ENCODE measurements around the gene C5.
"Not testable (repeated sequence)": the region's sequence is repeated elsewhere in the genome, so short reads cannot be mapped to it uniquely, and the experiment has no call there.

The C5 gene

DNA sequence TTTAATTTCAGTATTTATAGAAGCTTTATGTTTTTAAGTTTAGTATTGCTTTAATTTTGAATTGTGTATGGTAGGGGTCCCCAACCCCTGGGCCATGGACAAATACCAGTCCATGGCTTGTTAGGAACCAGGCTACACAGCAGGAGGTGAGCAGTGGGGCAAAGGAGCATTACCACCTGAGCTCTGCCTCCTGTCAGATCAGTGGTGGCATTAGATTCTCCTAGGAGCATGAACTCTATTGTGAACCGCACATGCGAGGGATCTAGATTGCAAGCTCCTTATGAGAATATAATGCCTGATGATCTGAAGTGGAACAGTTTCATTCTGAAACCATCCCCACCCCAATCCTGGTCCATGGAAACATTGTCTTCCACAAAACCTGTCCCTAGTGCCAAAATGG is 1.9 kb downstream of the C5 start:
- DNase-seq, result no peak

DNA sequence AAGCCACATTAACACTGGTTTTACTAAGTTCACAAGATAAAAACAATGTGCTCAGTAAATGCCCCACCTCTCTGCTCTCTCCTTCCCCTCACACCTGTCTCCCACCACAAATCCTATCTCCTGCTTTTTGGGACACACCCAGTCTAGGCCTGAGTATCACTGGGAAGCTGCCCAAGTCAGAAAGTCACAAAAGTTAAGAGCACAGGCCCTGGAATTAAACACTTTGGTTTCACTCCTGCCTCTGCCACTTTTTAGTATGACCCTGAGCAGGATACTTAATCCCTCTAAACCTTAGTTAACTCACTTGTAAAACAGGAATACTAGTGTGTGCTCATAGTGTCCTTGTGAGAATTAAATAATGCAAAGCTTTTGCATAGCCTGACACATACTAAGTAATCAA is 11.3 kb downstream of the C5 start:
- no peak for DNase-seq

GRCh38 chr9:121038362-121038761 is 11.7 kb downstream of the C5 start:
- no peak for DNase-seq

DNA sequence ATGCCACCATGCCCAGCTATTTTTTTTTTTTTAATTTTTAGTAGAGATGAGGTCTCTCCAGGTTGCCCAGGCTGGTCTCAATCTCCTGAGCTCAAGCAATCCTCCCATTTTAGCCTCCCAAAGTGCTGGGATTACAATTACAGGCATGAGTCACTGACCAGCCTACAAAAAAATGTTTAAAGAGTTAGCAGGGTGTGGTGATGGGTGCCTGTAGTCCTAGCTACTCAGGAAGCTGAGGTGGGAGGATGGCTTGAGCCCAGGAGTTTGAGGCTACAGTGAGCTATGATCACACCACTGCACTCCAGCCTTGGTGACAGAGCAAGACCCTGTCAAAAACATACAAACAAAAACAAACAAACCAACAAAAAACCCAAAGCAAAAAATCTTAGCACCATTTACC is 14.4 kb downstream of the C5 start:
- DNase-seq, result not testable (repeated sequence)

GRCh38 chr9:121034529-121034928 is 15.5 kb downstream of the C5 start:
- DNase-seq, result no peak

- DNase-seq, result no peak
Measured at GRCh38 chr9:121029469-121029868, 20.6 kb downstream of the C5 start.

DNA sequence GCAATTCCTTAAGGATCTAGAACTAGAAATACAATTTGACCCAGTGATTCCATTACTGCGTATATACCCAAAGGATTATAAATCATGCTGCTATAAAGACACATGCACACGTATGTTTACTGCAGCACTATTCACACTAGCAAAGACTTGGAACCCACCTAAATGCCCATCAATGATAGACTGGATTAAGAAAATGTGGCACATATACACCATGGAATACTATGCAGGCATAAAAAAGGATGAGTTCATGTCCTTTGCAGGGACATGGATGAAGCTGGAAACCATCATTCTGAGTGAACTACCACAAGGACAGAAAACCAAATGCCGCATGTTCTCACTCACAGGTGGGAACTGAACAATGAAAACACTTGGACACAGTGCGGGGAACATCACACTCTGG is 21.8 kb downstream of the C5 start:
- not testable (repeated sequence) for DNase-seq

GRCh38 chr9:121026768-121027167 is 23.3 kb downstream of the C5 start:
- DNase-seq, result no peak

DNA sequence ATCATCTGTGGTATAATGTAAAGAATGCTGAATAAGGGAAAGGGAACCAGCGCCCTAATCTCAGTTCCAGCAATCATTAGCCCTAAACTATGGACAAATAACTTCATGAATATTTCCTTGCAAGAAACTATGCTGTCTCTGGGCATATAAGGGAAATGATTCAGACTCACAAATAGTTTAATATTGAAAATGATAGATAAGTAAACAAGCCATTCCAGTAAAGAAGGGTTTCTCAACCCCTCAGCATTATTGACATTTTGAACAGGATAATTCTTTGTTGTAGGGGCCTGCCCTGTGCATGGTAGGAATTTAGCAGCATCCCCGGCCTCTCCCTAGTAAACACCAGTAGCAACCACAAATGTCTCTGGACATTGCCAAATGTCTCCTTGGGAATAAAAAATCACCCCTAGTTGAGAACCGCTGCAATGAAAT is 23.8 kb downstream of the C5 start:
- no peak for DNase-seq

- no peak for DNase-seq
Measured at GRCh38 chr9:121024237-121024636, 25.8 kb downstream of the C5 start.

GRCh38 chr9:121023064-121023463 is 27.0 kb downstream of the C5 start:
- DNase-seq, result no peak

- no peak for DNase-seq
Measured at GRCh38 chr9:121021301-121021700, 28.8 kb downstream of the C5 start.

- no peak for DNase-seq
Measured at GRCh38 chr9:121019273-121019672, 30.8 kb downstream of the C5 start.

DNA sequence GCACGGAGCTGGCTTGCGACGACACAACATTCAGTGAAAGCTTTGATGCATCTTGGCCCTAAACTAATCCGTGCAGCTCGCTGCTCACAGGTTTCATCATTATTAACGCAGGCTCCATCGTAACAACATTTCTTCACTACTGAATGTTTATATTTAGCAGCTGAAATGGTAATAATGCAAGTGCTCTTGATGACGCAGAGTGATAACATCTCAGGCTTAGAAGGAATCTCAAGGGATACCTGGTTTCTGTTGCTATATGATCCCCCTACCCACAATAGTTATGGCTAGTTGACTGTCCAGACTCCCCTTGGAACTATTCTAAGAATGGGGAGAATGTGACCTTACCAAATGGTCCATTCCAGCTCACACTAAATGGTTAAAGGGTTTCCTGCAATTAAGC is 36.2 kb downstream of the C5 start:
- no peak for DNase-seq

GRCh38 chr9:121009650-121010049 is 40.4 kb downstream of the C5 start:
- peak; percentile 42 for DNase-seq

- DNase-seq, result no peak
Measured at GRCh38 chr9:120999317-120999716, 50.8 kb downstream of the C5 start.

- no peak for DNase-seq
Measured at GRCh38 chr9:120998111-120998510, 52.0 kb downstream of the C5 start.

- no peak for DNase-seq
Measured at GRCh38 chr9:120997502-120997901, 52.6 kb downstream of the C5 start.

GRCh38 chr9:120996409-120996808 is 53.7 kb downstream of the C5 start:
- no peak for DNase-seq

DNA sequence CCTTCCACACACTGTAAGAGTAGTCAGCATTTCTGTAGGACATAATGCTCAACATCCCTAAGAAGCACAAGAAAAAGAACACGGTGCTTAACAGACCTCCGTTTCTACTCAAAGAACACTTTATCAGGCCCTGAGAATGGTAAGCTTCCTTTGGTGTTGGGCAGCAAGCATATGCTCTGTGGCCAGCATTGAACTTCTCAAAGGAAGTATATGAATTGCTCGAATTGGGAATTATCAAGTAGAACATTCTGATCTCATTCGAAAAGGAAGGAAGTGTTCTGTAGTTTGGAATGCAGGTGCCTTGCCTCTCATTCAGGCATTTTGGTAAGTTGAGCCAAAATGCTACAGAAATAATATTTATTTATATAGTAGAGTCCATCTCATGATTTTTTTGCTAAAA is 61.0 kb downstream of the C5 start:
- DNase-seq, result no peak

DNA sequence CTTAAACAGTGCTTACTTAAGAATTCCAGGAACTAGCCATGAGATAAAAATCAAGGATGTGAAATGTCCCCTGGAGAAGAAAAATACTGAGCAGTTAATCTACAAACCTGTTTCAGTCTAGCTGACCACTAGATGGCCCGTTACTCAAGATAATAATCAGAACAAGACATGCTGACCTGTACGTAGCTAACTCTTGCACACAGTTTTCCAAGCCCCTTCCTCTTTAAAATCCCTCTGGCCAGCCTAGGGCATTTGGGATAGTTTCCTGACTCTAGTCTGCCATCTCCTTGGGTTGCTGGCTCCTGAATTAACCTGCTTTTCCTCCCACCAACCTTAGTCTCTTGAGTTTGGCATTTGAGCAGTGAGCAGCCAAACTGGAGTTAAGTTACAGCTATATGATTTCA is 64.3 kb downstream of the C5 start:
- DNase-seq, result peak; percentile 49

GRCh38 chr9:120983259-120983837 is 66.7 kb downstream of the C5 start:
- DNase-seq, result no peak

- DNase-seq, result no peak
Measured at GRCh38 chr9:120982836-120983235, 67.2 kb downstream of the C5 start.

- DNase-seq, result no peak
Measured at GRCh38 chr9:120980951-120981350, 69.1 kb downstream of the C5 start.

DNA sequence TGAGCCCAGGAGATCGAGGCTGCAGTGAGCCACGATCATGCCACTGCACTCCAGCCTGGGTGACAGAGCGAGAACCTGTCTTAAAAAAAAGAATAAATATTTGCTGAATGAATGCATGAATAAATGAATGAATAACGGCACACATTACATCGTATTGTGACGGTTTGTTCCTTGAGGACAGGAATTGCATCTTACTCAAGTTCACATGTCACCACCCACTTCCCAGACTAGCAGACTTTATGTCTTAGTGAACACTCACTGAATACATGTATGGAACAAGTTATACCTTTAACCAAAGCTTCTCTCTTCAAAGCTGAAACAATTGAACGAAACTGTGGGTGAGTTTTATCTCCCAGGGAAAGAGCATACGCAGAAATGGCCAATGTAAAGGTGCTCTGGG is 70.3 kb downstream of the C5 start:
- DNase-seq, result no peak

GRCh38 chr9:120978987-120979386 is 71.1 kb downstream of the C5 start:
- no peak for DNase-seq

All from MV-4-11 (cell line).